C4-2B (cell line): ENCODE data around the gene GRM7.

Experiments
- H3K27ac ChIP-seq: fragments of 450-650 bp; 2 replicates; pipeline ENCODE4 v1.5.1; 2017
- ZFX ChIP-seq: fragments of 450-650 bp; IDR thresholded peaks from 2 replicates; pipeline ENCODE4 v1.6.1; 2017
- TF ChIP-seq, protein P1 (sequence below): fragments of 450-650 bp; conservative IDR thresholded peaks from 2 replicates; pipeline ENCODE4 v1.5.1; 2017; ENCODE audit warnings: mild to moderate bottlenecking

GRM7 gene

DNA sequence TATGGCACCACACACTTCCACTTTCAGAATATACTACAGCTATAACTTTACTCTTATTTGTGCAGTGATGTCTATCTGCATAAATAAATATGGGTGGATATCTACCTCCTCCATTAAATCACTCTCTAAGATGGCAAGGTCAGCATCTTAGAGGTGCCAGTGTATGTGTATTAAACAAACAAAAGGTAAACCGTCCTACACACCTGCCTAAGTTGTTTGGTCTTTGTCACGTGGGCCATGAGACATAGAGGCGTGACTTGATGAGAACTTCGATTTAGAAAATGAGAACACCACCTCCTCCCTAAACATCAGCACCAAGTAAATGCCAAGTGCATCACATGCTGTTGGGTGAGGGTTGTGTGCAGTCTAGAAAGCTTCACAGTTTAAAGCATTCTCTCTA is 310.6 kb downstream of the GRM7 start:
- TF ChIP-seq ZFX: no peak
- TF ChIP-seq, protein P1, sequence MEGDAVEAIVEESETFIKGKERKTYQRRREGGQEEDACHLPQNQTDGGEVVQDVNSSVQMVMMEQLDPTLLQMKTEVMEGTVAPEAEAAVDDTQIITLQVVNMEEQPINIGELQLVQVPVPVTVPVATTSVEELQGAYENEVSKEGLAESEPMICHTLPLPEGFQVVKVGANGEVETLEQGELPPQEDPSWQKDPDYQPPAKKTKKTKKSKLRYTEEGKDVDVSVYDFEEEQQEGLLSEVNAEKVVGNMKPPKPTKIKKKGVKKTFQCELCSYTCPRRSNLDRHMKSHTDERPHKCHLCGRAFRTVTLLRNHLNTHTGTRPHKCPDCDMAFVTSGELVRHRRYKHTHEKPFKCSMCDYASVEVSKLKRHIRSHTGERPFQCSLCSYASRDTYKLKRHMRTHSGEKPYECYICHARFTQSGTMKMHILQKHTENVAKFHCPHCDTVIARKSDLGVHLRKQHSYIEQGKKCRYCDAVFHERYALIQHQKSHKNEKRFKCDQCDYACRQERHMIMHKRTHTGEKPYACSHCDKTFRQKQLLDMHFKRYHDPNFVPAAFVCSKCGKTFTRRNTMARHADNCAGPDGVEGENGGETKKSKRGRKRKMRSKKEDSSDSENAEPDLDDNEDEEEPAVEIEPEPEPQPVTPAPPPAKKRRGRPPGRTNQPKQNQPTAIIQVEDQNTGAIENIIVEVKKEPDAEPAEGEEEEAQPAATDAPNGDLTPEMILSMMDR: no peak
- H3K27ac ChIP-seq: no peak overlapping the region

DNA sequence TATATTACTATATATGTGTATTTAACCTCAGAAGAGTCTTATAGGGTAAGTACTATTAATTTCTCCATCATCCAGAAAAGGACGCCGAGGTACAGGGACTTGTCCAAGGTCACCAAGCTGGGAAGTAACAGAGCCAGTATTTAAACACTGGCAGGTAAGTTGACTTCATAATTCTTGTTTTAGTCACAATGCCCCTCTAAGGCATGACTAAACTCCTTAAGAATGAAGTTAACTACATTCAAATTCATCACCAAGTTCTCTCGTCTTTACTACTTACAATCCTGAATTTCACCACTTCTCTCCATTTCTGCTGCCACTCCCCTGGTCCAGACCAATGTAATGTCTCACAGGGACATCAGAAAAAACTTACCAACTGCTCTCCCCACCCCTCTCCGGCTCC is 312.1 kb downstream of the GRM7 start:
- TF ChIP-seq, protein P1: no peak
- no peak for TF ChIP-seq ZFX
- H3K27ac ChIP-seq: no peak overlapping the region

DNA sequence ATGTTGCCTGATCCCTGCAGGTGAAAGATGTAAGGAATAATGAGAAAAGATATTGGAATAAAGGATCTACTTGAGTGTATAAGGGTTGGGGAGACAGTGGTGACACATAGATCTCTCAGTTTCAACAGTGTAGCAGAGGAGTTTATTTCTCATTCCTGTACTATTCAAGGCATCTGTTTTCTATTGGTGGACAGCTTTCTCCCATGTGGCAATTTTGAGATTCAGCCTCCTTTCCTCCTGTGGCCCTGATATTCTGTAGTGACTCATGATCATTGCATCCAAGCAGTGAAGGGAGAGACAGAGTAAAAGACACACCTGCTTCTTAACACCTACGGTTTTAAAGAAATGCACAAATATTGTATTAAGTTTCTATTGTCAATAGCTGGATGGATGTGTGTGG is 327.6 kb downstream of the GRM7 start:
- TF ChIP-seq ZFX: no peak
- TF ChIP-seq, protein P1: no peak

DNA sequence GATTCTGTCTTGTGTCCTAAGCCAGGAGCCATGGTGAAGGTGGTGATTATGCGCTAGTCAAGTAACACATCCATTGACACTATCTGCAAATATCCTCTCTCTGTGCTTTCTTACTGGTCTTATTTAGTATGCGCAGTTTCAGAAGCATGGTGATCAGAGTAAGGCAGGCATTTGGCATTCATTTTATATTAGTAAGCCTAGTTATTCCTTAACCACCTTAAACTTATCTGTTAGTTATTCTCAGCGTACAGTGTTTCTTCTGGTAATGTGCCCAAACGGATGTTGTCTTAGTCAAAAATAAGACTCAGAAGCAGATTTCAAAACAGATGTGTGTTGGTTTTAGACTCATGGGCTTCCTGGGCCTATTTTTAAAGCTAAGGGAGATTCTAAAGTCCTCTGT is 329.2 kb downstream of the GRM7 start:
- no peak overlapping the region for H3K27ac ChIP-seq
- TF ChIP-seq ZFX: no peak

More for the DNA sequence above, 327.6 kb downstream of the GRM7 start:
- H3K27ac ChIP-seq: no peak overlapping the region

DNA sequence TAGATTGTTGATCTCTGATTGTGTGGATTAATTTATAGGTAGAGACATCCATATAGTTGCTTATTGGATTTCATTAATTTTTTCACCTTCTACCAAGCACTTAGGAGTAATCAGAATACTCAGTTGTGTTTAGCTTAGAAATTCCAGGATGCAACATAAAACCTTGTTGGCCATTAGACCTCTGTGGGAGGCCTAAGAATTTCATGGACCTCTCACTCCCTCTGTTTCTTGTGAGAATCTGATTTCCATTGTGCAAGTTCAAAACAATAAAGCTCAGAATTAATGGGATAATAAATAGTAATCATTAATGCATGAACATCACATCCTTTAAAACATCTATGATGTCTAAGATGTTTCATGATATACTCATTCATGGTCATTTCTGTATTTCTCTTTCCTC is 332.4 kb downstream of the GRM7 start:
- TF ChIP-seq, protein P1: no peak
- TF ChIP-seq ZFX: no peak
- no peak overlapping the region for H3K27ac ChIP-seq

DNA sequence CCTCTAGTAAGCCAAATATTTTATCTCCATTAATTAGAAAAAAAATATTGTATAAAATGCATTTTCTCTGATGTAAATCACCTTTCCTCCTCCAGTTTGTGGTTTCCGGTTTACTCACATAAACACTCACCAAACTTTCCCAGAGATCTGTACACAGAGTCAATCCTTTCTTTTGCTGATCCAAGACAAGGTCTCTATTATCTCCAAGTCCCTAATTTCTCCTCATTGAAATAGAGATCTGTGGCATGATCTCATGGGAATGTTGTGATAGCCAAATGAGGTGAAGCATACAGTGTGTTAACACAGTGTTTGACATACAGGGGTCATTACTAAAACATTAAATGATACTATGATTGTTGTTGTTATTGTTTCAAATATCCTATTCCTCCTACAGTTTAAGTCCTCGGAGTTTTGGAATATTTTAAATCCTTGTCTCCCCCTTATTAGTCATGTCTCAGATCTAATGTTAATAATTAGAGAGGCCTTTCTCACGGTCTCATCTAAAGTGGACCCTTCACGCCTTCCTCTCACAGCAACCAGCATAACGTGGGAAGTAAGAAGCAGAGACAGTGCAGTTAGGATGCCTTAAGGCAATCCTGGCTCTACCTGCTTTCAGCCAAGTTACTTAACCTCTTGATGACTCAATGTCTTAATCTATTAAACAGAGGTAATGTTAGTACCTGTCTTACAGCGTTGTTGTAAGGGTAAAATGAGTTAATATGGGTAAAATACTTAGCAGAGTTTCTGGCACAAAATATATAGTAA is 333.3 kb downstream of the GRM7 start:
- no peak for TF ChIP-seq ZFX
- TF ChIP-seq, protein P1: no peak
- no peak overlapping the region for H3K27ac ChIP-seq

DNA sequence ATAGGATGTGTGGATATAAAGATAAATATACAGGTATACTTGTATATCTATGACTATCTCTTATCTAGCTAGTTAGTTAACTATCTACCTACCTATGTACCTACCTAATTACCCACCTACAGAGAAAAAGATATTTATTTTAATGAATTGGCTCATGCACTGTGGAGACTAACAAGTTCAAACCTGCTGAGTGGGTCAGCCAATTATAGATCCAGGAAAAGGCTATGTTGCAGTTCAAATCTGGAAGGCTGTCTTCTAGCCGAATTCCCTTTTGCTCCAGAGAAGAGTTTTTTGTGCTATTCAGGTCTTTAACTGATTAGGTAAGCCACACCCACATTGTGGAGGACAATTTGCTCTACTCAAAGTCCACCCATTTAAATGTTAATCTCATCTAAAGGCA is 335.0 kb downstream of the GRM7 start:
- TF ChIP-seq, protein P1: no peak
- TF ChIP-seq ZFX: no peak

DNA sequence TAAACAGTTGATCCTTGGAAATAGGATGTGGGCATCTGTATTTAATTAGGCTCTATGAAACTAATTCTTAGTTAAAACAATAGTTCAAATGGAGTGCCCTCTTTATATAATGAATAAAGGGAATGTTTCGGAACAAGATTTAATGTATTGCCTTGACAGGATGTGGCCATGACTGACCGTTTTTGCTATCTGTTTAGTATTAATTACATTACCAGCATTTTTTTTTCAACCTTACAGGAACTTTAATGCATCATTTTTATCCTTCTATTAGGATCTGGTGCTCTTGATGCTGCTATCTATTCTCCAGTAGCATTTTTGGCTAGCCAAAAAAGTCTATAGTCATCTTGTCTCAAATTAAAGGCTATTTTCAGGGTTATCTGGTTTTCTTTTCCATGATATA is 340.9 kb downstream of the GRM7 start:
- no peak for TF ChIP-seq ZFX
- TF ChIP-seq, protein P1: no peak
- H3K27ac ChIP-seq: no peak overlapping the region

More for the DNA sequence above, 335.0 kb downstream of the GRM7 start:
- H3K27ac ChIP-seq: no peak overlapping the region
